DND-41 (cell line): ENCODE data around the gene HOXA5.

ENCODE experiments used
- CTCF ChIP-seq: IDR thresholded peaks from 2 replicates; pipeline ENCODE4 v1.5.1; 2012; ENCODE audit warnings: borderline replicate concordance, low read length, moderate library complexity, mild to moderate bottlenecking; ENCODE audit not compliant: poor library complexity, severe bottlenecking; ENCODE audit errors: extremely low read depth
- EZH2 ChIP-seq: IDR thresholded peaks from 3 replicates; pipeline ENCODE4 v1.6.1; 2012; ENCODE audit warnings: borderline replicate concordance, low read depth, mild to moderate bottlenecking, moderate library complexity, low read length, inconsistent platforms; ENCODE audit not compliant: severe bottlenecking

- TF ChIP-seq CTCF (no peak), EZH2 (no peak)
Measured at GRCh38 chr7:27159266-27160144, 16.0 kb upstream of the HOXA5 start.
